ENCODE results near the gene ADAMTSL3.

DNA sequence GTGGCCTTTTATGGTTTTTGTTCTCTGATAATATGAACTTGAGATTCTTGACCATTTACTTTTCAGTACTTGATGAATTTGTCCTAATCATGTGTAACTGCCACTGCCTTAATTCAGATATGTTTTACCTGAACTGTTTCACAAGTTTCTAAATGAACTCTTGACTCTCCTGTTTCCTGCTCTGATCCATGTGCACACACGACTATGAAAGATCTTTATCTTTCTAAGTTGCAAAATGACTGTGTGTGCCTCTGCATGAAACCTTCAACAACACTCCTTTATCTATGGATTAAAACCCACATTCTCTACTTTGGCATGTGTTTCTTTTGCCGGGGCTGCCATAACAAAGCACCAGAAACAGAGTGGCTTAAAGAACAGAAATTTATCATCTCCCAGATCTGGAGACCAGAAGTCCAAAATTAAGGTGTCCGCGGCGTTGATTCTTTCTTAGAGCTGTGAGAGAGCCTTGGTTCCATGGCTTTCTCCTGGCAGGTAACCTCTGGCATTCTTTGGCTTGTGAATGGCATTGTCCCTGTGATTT is 275.0 kb downstream of the ADAMTSL3 start:
- TF ChIP-seq, protein P1, sequence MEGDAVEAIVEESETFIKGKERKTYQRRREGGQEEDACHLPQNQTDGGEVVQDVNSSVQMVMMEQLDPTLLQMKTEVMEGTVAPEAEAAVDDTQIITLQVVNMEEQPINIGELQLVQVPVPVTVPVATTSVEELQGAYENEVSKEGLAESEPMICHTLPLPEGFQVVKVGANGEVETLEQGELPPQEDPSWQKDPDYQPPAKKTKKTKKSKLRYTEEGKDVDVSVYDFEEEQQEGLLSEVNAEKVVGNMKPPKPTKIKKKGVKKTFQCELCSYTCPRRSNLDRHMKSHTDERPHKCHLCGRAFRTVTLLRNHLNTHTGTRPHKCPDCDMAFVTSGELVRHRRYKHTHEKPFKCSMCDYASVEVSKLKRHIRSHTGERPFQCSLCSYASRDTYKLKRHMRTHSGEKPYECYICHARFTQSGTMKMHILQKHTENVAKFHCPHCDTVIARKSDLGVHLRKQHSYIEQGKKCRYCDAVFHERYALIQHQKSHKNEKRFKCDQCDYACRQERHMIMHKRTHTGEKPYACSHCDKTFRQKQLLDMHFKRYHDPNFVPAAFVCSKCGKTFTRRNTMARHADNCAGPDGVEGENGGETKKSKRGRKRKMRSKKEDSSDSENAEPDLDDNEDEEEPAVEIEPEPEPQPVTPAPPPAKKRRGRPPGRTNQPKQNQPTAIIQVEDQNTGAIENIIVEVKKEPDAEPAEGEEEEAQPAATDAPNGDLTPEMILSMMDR (IDR thresholded peaks at IDR 0.05) = no peak
- TF ChIP-seq POLR2AphosphoS5 (IDR thresholded peaks at IDR 0.05) (no peak), POLR2A (IDR thresholded peaks at IDR 0.05; ENCODE audit: low read depth) (no peak)

Measured in esophagus muscularis mucosa (tissue), 3 donors.